ENCODE data around the gene MUL1. TPM values are rescaled to one million over a fixed set of nuclear protein-coding genes. Genes with fewer than 3 reads are reported as not detected.

The MUL1 gene
- total and polyA plus RNA-seq, 2 of the 8 experiments (the other 6 are each of a cell fraction or from before 2014, with no cell fraction given) = 16.4 to 20.8 TPM

GRCh38 chr1:20538760-20539551, 31.0 kb upstream of the MUL1 start (continued):
- TF ChIP-seq POU5F1 (IDR thresholded peaks at IDR 0.05; ENCODE audit: low read depth, low read length) (no peak), RNF2 (IDR thresholded peaks at IDR 0.05; ENCODE audit: borderline replicate concordance, low read depth, low read length, missing control alignments, poor library complexity, severe bottlenecking) (no peak), CHD1 (IDR thresholded peaks at IDR 0.05; ENCODE audit: low read depth, low read length) (no peak), CHD2 (IDR thresholded peaks at IDR 0.05; ENCODE audit: low read length) (no peak), E2F6 (IDR thresholded peaks at IDR 0.05) (no peak)
